Activated T-cell treated with anti-CD3 and anti-CD28 coated beads, Interleukin-2, amount 50 U/mL, for 72 hours (primary cell): ENCODE results near the gene MCRIP2. TPM values are rescaled to one million over a fixed set of nuclear protein-coding genes. Genes with fewer than 3 reads are reported as not detected.

Experiments
- ATAC-seq, 2 donors: fragments of 150-1000 bp; cut with Tn5 transposase; replicated peaks in 1 of 2; 2 replicates each; pipeline ENCODE4 v1.10.0; 2021; ENCODE audit warnings: moderate library complexity in 2 of 2, mild to moderate bottlenecking in 1 of 2
- DNase-seq, 2 donors: peaks; one replicate each; pipeline ENCODE4 v3.0.0; 2021 to 2022; ENCODE audit warnings: mixed read lengths in 1 of 2
- H3K27ac Mint-ChIP-seq: one replicate; pipeline ENCODE4 v1.8.0; 2022; ENCODE audit warnings: mild to moderate bottlenecking, moderate library complexity, mixed read lengths
- H3K27me3 Mint-ChIP-seq: one replicate; pipeline ENCODE4 v1.8.0; 2022; ENCODE audit warnings: low read depth, mixed read lengths
- H3K36me3 Mint-ChIP-seq, 2 donors: one replicate each; pipeline ENCODE4 v1.8.0; 2022; ENCODE audit warnings: mixed read lengths in 2 of 2, mild to moderate bottlenecking in 1 of 2; ENCODE audit not compliant: insufficient read depth in 2 of 2
- H3K4me1 Mint-ChIP-seq: one replicate; pipeline ENCODE4 v1.8.0; 2022; ENCODE audit warnings: low read depth, mixed read lengths
- H3K4me3 Mint-ChIP-seq, 2 donors: one replicate each; pipeline ENCODE4 v1.8.0; 2022; ENCODE audit warnings: mild to moderate bottlenecking in 2 of 2, mixed read lengths in 2 of 2, moderate library complexity in 2 of 2
- H3K9me3 Mint-ChIP-seq, 2 donors: one replicate each; pipeline ENCODE4 v1.8.0; 2022; ENCODE audit warnings: mixed read lengths in 2 of 2
- total RNA-seq, 2 donors: library from RNA; stranded (reverse); gene quantifications; one replicate each; pipeline ENCODE4 v1.2.3, GENCODE V29; 2022

MCRIP2 gene
- total RNA-seq, 2 donors from 2014 or later = 27.9 to 34.4 TPM

- H3K27ac Mint-ChIP-seq = no peak overlapping the region
- ATAC-seq = no peak
- H3K27me3 Mint-ChIP-seq = no peaks in the 10 kb centered on the region
- no peak overlapping the region for H3K4me3 Mint-ChIP-seq
- no peaks in the 10 kb centered on the region for H3K9me3 Mint-ChIP-seq
- H3K4me1 Mint-ChIP-seq = peaks cover 39% of the 10 kb centered on the region
- H3K36me3 Mint-ChIP-seq = peaks cover 0 to 2% of the 10 kb centered on the region in 2 donors
- DNase-seq = no peak
These were observed 34.8 kb upstream of the MCRIP2 start for GRCh38 chr16:606656-607307.

- ATAC-seq (peak; percentile 96), DNase-seq (peak; percentile 67 to 72)
- H3K27ac Mint-ChIP-seq = no peak overlapping the region
- H3K36me3 Mint-ChIP-seq = peaks cover 0 to 2% of the 10 kb centered on the region in 2 donors
- H3K4me1 Mint-ChIP-seq = peaks cover 33% of the 10 kb centered on the region
- peak overlapping the region in 1 of 2 donors; percentile 37 for H3K4me3 Mint-ChIP-seq
- H3K9me3 Mint-ChIP-seq = no peaks in the 10 kb centered on the region
- H3K27me3 Mint-ChIP-seq = no peaks in the 10 kb centered on the region
These were observed 33.6 kb upstream of the MCRIP2 start for GRCh38 chr16:608019-608418.

- ATAC-seq (no peak), DNase-seq (no peak)
- Mint-ChIP-seq H3K9me3 (no peaks in the 10 kb centered on the region), H3K4me1 (peaks cover 29% of the 10 kb centered on the region), H3K4me3 (no peak overlapping the region), H3K27me3 (no peaks in the 10 kb centered on the region), H3K36me3 (peaks cover 0 to 2% of the 10 kb centered on the region in 2 donors), H3K27ac (no peak overlapping the region)
These were observed 32.3 kb upstream of the MCRIP2 start for GRCh38 chr16:609316-609715.

GRCh38 chr16:609984-610383 lies 31.6 kb upstream of the MCRIP2 start:
- no peaks in the 10 kb centered on the region for H3K9me3 Mint-ChIP-seq
- DNase-seq (no peak), ATAC-seq (no peak)
- peaks cover 26% of the 10 kb centered on the region for H3K4me1 Mint-ChIP-seq
- no peak overlapping the region for H3K27ac Mint-ChIP-seq
- no peak overlapping the region for H3K4me3 Mint-ChIP-seq
- H3K36me3 Mint-ChIP-seq = peaks cover 0 to 2% of the 10 kb centered on the region in 2 donors
- H3K27me3 Mint-ChIP-seq = no peaks in the 10 kb centered on the region

- Mint-ChIP-seq H3K4me3 (no peak overlapping the region), H3K36me3 (no peaks in the 10 kb centered on the region), H3K27ac (no peak overlapping the region), H3K27me3 (no peaks in the 10 kb centered on the region), H3K4me1 (peaks cover 26% of the 10 kb centered on the region), H3K9me3 (no peaks in the 10 kb centered on the region)
- DNase-seq = peak; percentile 53 to 74
- ATAC-seq = peak; percentile 26 to 45
These were observed 30.9 kb upstream of the MCRIP2 start for GRCh38 chr16:610513-611381.

- Mint-ChIP-seq H3K36me3 (no peaks in the 10 kb centered on the region), H3K27ac (no peak overlapping the region), H3K4me3 (no peak overlapping the region), H3K9me3 (no peaks in the 10 kb centered on the region), H3K4me1 (peaks cover 4% of the 10 kb centered on the region), H3K27me3 (no peaks in the 10 kb centered on the region)
- ATAC-seq (no peak), DNase-seq (no peak)
These were observed 26.5 kb upstream of the MCRIP2 start for GRCh38 chr16:615122-615521.

- Mint-ChIP-seq H3K4me3 (no peak overlapping the region), H3K9me3 (no peaks in the 10 kb centered on the region), H3K36me3 (no peaks in the 10 kb centered on the region), H3K27me3 (no peaks in the 10 kb centered on the region), H3K4me1 (no peaks in the 10 kb centered on the region), H3K27ac (no peak overlapping the region)
- DNase-seq = no peak
- no peak for ATAC-seq
These were observed 24.7 kb upstream of the MCRIP2 start for GRCh38 chr16:616733-617586.

- DNase-seq (no peak), ATAC-seq (no peak)
- no peak overlapping the region for H3K4me3 Mint-ChIP-seq
- no peaks in the 10 kb centered on the region for H3K9me3 Mint-ChIP-seq
- no peaks in the 10 kb centered on the region for H3K36me3 Mint-ChIP-seq
- no peak overlapping the region for H3K27ac Mint-ChIP-seq
- no peaks in the 10 kb centered on the region for H3K27me3 Mint-ChIP-seq
- H3K4me1 Mint-ChIP-seq = no peaks in the 10 kb centered on the region
These were observed 23.8 kb upstream of the MCRIP2 start for GRCh38 chr16:617855-618254.

GRCh38 chr16:619476-620100 lies 22.0 kb upstream of the MCRIP2 start:
- DNase-seq (no peak), ATAC-seq (no peak)
- Mint-ChIP-seq H3K36me3 (no peaks in the 10 kb centered on the region), H3K27ac (no peak overlapping the region), H3K9me3 (no peaks in the 10 kb centered on the region), H3K27me3 (no peaks in the 10 kb centered on the region), H3K4me1 (no peaks in the 10 kb centered on the region), H3K4me3 (no peak overlapping the region)

- no peak for ATAC-seq
- no peak for DNase-seq
- Mint-ChIP-seq H3K4me1 (no peaks in the 10 kb centered on the region), H3K9me3 (no peaks in the 10 kb centered on the region), H3K36me3 (no peaks in the 10 kb centered on the region), H3K27me3 (no peaks in the 10 kb centered on the region), H3K27ac (no peak overlapping the region), H3K4me3 (no peak overlapping the region)
These were observed 20.7 kb upstream of the MCRIP2 start for GRCh38 chr16:620700-621525.

GRCh38 chr16:621526-622105 lies 20.0 kb upstream of the MCRIP2 start:
- Mint-ChIP-seq H3K27me3 (no peaks in the 10 kb centered on the region), H3K4me1 (no peaks in the 10 kb centered on the region), H3K4me3 (no peak overlapping the region), H3K27ac (no peak overlapping the region), H3K9me3 (no peaks in the 10 kb centered on the region), H3K36me3 (no peaks in the 10 kb centered on the region)
- DNase-seq = no peak
- ATAC-seq = no peak

- DNase-seq (no peak), ATAC-seq (no peak)
- Mint-ChIP-seq H3K27ac (no peak overlapping the region), H3K9me3 (no peaks in the 10 kb centered on the region), H3K27me3 (no peaks in the 10 kb centered on the region), H3K4me1 (no peaks in the 10 kb centered on the region), H3K36me3 (no peaks in the 10 kb centered on the region), H3K4me3 (no peak overlapping the region)
These were observed 18.7 kb upstream of the MCRIP2 start for GRCh38 chr16:622920-623280.
